ENCODE results near the gene LONRF2.
"Not testable (repeated sequence)": the region's sequence is repeated elsewhere in the genome, so short reads cannot be mapped to it uniquely, and the experiment has no call there.

The LONRF2 gene

DNA sequence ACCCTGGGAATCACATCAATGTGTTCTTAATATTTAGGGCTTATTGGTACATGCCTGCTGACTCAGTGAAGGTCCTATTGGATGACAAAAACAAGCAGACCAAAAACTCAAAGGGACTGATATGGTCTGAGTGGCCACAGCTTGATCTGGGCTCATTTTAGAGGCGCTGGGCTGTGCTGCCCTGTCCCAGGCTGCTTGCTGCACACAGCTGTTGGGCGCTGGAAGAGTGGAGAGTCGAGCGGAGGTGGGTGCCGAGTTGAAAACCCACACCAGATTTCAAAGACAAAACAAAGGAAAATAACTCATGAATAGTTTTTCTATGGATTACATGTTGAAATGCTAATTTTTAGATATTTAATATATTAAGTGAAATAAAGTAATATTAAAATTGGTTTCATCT is 68.5 kb downstream of the LONRF2 start:
- no peak for DNase-seq (ENCODE audit: low read depth)

DNA sequence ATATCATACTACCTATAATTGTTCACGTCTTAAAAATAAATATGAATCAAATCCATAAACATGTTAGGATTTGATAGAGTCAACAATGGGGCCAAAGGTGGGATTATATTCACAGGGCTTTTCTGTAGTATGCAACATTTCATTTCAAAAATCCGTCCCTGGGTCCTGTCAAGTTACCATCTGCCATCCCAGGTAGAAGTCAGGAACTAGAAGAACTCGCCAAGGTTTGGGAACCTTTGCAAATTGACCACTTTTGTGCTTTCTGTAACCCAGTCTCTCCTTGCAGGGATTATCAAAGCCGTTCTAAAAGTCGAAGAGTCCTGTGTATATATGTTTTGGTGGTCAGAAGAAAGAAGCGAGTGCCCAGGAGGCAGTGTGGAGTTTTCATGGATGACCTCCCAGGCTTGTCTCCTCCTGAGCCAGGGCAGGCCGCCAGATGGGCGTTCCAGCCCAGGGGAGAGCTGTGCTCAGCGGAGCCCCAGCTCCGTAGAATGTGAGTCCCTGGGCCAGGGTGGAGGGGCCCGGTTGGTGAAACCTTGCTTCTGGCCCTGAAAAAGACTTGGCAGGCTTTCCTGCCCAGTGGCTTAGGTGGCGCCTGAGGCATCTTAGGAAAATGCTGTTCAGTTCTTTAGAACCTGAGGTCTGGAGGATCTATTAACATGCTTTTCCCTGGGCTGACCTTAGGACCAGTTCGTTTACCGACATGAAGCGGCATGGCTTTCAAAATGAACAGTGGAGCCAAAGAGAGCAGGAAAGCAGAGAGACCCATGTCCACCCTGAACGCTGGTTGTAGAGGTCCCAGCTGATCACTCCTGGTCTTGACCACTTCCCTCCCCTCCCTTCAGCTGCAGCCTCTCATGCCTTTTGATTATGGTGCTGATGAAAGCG is 69.2 kb downstream of the LONRF2 start:
- no peak for DNase-seq (ENCODE audit: low read depth)

GRCh38 chr2:100250645-100251044 is 71.7 kb downstream of the LONRF2 start:
- no peak for DNase-seq (ENCODE audit: low read depth)

DNA sequence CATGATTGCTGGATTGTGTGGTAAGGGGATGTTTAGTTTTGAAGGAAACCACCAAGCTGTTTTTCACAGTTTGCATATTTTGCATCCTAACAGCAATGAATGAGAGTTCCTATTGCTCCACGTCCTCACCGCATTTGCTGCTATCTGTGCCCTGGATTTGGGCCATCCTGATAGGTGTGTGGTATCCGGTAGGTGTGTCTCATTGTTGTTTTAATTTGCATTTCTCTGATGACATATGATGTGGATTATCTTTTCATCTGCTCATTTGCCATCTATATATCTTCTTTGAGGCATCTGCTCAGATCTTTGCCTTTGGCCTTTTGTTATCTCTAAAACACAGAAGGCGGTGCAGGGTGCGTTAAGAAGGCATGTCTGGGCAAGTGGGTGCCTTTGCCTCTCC is 73.3 kb downstream of the LONRF2 start:
- DNase-seq (ENCODE audit: low read depth): no peak

DNA sequence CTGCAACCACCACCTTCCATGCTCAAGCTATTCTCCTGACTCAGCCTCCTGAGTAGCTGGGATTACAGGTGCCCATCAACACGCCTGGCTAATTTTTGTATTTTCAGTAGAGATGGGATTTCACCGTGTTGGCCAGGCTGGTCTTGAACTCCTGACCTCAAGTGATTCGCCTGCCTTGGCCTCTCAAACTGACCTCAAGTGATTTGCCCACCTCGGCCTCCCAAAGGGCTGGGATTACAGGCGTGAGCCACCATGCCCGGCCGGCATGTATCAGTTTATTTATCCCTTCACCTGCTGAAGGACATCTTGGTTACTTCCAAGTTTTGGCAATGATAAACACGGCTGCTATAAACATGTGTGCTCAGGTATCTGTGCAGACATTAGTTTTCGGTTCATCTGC is 73.7 kb downstream of the LONRF2 start:
- not testable (repeated sequence) for DNase-seq (ENCODE audit: low read depth)

GRCh38 chr2:100248044-100248330 is 74.3 kb downstream of the LONRF2 start:
- no peak for DNase-seq (ENCODE audit: low read depth)

DNA sequence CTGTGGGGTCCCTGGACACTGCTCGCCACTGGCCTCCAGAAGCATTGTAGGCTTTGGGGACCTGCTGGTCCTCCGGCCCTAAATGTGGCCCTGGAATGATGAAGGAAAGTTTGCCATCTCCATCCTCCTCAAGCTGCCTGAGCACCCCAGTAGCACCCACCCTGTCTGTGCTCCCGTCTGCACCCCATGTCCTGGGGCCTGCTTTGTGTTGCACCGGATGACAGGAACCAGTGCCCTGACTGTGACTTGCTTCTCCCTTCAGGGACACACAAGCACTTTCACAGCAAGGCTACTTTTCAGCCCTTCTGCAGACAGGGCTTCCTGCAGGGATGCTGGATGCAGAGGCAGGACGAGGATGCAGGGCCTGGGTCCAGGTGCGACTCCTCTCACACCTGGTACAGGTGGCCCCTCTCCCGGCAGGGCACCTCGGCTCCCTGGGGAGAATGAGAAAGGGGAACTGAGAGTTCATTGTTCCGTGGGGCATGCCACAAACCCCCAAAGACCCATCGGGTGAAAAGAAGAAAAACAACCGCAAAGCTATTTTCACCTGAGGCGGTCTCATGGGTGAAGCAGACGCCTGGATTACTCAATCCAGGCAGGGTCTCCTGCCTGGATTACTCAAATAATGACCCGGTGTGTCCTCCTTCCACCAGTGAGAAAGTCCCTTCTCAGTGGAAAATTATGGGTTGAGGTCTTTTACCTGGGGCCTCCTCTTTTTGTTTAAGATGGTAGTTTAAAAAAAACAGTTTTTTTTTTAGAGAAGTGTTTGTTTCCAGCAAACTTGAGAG is 74.9 kb downstream of the LONRF2 start:
- no peak for DNase-seq (ENCODE audit: low read depth)

GRCh38 chr2:100246163-100247145 is 75.8 kb downstream of the LONRF2 start:
- DNase-seq (ENCODE audit: low read depth): no peak

DNA sequence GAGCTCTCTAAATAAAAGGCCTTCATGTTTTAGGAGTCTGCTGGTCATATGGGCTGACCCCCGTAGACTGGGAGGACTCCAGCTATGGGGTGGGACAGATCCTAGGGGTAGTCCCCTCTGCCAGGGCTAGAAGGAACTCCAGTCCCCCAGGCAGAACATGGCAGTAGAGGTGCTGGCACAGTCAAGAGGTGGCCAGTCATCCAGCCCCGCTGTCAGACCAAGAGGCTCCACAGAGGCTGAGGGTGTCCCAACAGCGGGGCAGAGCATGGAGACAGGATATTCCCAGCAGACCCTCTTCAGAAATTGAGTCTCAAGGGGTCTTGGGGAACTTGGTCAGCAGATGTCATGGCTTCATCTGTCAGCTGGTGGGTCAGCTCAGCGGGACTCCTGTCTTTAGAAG is 76.6 kb downstream of the LONRF2 start:
- DNase-seq (ENCODE audit: low read depth): no peak

- no peak for DNase-seq (ENCODE audit: low read depth)
These were observed 77.3 kb downstream of the LONRF2 start for GRCh38 chr2:100244881-100245605.

- no peak for DNase-seq (ENCODE audit: low read depth)
These were observed 78.7 kb downstream of the LONRF2 start for GRCh38 chr2:100243631-100244030.

DNA sequence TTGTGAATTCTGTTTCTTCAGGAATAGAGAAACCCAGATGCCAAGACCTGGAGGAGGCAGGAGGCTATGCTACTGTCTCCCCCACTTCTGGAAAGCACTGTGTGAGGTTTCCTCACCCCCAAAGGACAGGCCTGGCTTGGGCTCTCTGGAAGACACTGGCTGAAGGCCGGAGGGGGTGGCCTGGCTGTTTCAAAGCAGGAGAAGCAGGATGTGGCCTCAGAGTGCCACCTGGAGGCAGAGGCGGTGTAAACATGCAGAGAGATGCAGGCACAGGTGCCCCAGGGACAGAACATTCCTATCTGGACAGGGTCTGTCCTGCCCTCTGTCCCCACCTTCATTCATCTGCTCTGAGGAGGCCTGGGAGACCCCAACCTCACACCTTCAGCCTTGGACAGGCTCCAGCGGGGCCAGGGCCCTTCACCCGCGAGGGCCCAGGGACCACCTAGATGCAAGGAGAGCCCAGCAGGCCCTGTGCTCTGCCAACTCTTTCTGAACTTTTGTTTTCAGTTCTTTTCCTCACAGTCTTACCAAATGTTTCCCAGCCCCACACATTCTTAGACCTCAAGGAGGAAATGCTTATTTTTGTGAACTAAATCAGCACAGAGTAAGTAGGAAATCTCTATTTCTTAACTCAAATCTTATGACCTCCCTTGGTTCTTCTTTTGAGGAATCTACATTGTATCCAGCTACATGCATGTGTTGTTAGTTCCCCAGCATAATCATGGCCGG is 79.2 kb downstream of the LONRF2 start:
- DNase-seq (ENCODE audit: low read depth): no peak

DNA sequence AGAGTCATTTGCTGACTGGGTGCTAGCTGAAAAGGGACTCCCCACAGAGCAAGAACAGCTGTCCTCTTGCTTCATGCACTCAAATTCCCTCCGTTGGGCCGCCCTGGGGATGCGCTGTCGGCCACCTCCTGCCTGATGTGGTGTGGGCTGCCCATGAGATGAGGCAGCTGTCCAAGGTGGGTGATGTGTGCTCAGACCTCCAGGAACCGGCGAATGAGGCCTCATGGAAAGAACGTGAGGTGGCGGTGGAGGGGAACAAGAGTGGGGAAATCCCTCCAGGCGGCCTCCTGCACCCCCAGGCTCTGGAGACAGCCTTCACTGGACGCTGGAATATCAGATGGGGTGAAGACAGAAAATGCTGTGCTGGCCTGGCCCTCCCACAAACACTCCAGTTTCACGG is 79.8 kb downstream of the LONRF2 start:
- no peak for DNase-seq (ENCODE audit: low read depth)

DNA sequence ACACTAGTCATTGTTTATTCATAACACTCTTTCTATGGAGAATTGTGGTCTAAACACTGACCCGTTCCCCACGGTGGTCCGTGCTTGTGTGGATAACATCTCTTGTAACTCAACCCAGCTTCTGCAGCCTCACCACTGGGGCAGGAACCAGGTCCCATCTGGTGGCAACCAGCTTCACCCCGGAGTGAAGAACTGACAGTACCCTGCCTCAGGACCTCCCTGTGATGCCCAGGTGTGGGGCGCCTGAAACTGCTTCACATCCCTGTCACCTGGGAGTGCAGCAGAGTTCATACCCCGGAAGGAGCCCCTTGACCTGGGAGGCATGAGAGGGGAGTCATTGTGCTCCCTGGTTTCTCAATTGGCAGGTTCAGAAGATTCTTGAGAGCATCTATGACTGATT is 81.1 kb downstream of the LONRF2 start:
- DNase-seq (ENCODE audit: low read depth): no peak

DNA sequence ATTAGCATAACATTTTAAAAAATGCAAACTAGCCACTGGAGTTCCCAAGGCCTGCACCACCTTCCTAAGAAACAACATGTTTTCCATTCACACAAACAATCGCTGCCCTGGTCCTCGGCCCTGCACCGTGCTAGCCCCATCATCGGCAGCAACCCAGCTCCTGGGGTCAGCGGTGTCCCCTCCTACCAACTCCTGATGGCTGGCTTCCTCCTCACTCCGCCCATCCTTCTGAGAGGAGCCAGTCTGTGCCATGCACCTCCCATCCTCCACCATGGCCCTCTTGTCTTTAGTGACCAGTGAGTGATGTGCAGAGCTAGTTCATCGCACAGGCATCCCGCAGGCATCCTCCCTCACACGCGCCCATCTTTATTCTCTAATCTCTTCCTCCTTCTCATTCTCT is 81.9 kb downstream of the LONRF2 start:
- DNase-seq (ENCODE audit: low read depth): no peak

DNA sequence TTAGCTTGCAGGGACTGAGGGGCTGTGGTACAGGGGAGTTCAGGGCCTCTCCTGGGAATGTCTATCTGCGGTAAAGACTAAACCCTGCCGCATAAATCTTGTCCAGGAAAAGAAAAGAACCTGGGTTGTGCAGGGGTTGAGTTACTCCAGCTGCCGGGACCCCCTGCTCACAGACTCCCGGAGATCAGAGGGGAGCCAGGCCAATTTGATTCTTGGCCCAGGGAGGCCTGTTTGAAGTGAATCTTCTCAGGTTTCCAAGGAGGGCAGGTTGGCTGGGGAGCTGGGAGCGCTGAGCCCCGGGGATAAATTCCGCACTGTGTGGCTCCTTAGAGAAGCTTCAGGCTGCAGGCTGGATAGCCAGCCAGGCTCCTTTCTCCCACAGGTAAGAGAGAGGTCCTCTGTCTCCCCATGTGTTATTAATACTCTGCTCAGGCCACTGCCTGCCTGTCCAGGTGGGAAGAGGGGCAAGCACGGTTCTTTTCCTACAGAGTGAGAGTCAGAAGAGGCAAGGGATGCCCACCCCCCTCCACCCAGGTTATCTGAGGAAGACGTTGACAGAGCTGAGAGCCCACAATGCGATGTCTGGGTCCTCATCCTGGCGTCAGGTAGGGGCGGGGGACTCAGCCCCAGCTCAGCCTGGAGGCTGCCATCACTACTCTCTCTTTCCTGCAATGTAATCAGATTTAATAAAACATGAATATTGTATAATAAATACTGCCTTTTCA is 82.7 kb downstream of the LONRF2 start:
- DNase-seq (ENCODE audit: low read depth): no peak

DNA sequence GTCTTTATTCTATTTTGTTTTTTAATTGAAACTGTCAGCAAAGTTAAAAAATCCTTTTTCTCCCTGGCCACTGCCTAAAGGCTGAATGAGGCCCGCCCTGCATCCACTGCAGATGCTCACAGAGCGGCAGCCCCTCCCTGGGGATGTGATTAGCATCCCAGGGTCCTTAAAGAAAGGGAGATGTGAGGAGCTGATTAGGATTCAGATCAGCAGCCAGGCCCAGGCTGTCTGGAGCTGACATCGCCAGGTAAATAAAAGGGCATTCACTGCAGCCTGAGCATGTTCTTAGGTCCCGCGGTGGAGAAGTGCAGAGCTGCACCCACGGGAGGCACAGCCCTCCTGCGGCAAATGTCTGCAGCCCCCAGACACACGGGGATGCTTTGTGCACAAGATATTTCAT is 83.8 kb downstream of the LONRF2 start:
- DNase-seq (ENCODE audit: low read depth): no peak

DNA sequence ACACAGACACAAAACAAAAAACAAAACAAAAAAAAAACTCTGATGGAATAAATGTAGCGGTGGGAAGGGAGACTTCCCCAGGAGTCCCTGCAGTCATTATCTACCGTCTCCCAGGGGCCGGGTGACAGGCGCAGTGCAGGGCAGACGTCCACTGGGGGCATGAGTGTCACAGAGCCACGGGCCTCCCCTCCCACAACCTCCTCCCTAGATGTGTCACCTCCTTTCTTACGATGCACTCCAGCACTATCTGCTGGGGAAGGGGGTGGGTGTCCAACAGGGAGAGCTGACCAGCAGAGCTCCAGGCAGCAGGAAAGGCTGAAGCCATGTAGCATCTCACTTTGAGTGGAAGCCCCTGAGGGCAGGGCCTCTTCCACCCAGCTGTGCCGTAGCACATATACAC is 84.5 kb downstream of the LONRF2 start:
- no peak for DNase-seq (ENCODE audit: low read depth)

GRCh38 chr2:100237163-100237562 is 85.1 kb downstream of the LONRF2 start:
- no peak for DNase-seq (ENCODE audit: low read depth)

DNA sequence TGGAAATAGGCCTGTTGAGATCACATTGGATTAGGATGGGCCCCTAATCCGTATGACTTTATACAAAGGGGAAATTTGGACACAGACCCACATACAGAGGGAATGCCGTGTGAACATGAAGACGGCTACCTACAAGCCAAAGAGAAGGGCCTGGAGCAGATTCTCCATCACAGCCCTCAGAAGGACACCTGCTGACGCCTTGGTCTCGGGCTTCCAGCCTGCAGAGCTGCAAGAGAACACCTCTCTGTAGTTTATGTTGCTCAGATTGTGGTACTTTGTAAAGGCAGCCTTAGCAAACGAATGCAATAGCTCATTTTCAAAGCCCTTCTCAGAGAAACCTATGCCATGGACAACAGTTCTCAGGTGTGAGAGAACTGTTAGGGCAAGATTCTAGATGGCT is 86.1 kb downstream of the LONRF2 start:
- DNase-seq (ENCODE audit: low read depth): no peak

Data from CMK (cell line).